SH-SY5Y (cell line): ENCODE measurements around the gene SIAH3.

Experiments used
- GATA2 ChIP-seq: IDR thresholded peaks from 2 replicates; pipeline ENCODE4 v1.6.1; 2011; ENCODE audit warnings: mild to moderate bottlenecking, low read depth, low read length
- GATA3 ChIP-seq: IDR thresholded peaks from 2 replicates; pipeline ENCODE4 v1.6.1; 2011; ENCODE audit warnings: low read depth, mild to moderate bottlenecking, low read length, moderate library complexity

The SIAH3 gene

GRCh38 chr13:45846681-45847080 is 4.9 kb downstream of the SIAH3 start:
- TF ChIP-seq GATA2 (no peak), GATA3 (no peak)

- TF ChIP-seq GATA2 (no peak), GATA3 (no peak)
Observed at GRCh38 chr13:45838171-45838745, 13.3 kb downstream of the SIAH3 start.

- TF ChIP-seq GATA3 = no peak
- no peak for TF ChIP-seq GATA2
Observed at GRCh38 chr13:45837111-45837510, 14.4 kb downstream of the SIAH3 start.

GRCh38 chr13:45834411-45834994 is 17.1 kb downstream of the SIAH3 start:
- no peak for TF ChIP-seq GATA3
- no peak for TF ChIP-seq GATA2

- TF ChIP-seq GATA3 = no peak
- TF ChIP-seq GATA2 = no peak
Observed at GRCh38 chr13:45833663-45834375, 17.7 kb downstream of the SIAH3 start.

- TF ChIP-seq GATA3 = no peak
Observed at GRCh38 chr13:45833242-45833641, 18.3 kb downstream of the SIAH3 start.

GRCh38 chr13:45831851-45832250 is 19.7 kb downstream of the SIAH3 start:
- TF ChIP-seq GATA3 (no peak), GATA2 (no peak)

- TF ChIP-seq GATA2 = no peak
- TF ChIP-seq GATA3 = no peak
Observed at GRCh38 chr13:45830121-45830520, 21.4 kb downstream of the SIAH3 start.

GRCh38 chr13:45828256-45828968 is 23.1 kb downstream of the SIAH3 start:
- no peak for TF ChIP-seq GATA3
- TF ChIP-seq GATA2 = no peak

- TF ChIP-seq GATA2 (no peak), GATA3 (no peak)
Observed at GRCh38 chr13:45827318-45827717, 24.2 kb downstream of the SIAH3 start.

- TF ChIP-seq GATA3 (no peak), GATA2 (no peak)
Observed at GRCh38 chr13:45826731-45827130, 24.8 kb downstream of the SIAH3 start.

- no peak for TF ChIP-seq GATA2
- TF ChIP-seq GATA3 = no peak
Observed at GRCh38 chr13:45825387-45825650, 26.2 kb downstream of the SIAH3 start.

- TF ChIP-seq GATA3 (no peak), GATA2 (no peak)
Observed at GRCh38 chr13:45823583-45823982, 28.0 kb downstream of the SIAH3 start.

- TF ChIP-seq GATA3 (no peak), GATA2 (no peak)
Observed at GRCh38 chr13:45821811-45822210, 29.7 kb downstream of the SIAH3 start.

GRCh38 chr13:45820106-45820838 is 31.3 kb downstream of the SIAH3 start:
- no peak for TF ChIP-seq GATA3
- TF ChIP-seq GATA2 = no peak
